GM12872 (cell line): ENCODE measurements around the gene BRCA1.

Source experiments
- TF ChIP-seq, protein P1 (sequence below): IDR thresholded peaks from 3 replicates; pipeline ENCODE4 v1.5.1; 2011; ENCODE audit warnings: low read depth, mild to moderate bottlenecking, low read length, moderate library complexity; ENCODE audit not compliant: insufficient read depth

BRCA1 gene

DNA sequence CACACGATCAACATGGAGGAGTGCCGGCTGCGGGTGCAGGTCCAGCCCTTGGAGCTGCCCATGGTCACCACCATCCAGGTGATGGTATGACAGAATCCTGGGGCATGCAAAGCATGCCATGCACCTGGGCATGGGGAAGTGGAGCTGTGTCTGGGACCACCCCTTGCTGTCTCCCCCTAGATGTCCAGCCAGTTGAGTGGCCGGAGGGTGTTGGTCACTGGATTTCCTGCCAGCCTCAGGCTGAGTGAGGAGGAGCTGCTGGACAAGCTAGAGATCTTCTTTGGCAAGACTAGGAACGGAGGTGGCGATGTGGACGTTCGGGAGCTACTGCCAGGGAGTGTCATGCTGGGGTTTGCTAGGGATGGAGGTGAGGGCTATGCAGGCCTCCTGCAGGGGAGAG, 111.9 kb downstream of the BRCA1 start:
- TF ChIP-seq, protein P1, sequence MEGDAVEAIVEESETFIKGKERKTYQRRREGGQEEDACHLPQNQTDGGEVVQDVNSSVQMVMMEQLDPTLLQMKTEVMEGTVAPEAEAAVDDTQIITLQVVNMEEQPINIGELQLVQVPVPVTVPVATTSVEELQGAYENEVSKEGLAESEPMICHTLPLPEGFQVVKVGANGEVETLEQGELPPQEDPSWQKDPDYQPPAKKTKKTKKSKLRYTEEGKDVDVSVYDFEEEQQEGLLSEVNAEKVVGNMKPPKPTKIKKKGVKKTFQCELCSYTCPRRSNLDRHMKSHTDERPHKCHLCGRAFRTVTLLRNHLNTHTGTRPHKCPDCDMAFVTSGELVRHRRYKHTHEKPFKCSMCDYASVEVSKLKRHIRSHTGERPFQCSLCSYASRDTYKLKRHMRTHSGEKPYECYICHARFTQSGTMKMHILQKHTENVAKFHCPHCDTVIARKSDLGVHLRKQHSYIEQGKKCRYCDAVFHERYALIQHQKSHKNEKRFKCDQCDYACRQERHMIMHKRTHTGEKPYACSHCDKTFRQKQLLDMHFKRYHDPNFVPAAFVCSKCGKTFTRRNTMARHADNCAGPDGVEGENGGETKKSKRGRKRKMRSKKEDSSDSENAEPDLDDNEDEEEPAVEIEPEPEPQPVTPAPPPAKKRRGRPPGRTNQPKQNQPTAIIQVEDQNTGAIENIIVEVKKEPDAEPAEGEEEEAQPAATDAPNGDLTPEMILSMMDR: no peak

DNA sequence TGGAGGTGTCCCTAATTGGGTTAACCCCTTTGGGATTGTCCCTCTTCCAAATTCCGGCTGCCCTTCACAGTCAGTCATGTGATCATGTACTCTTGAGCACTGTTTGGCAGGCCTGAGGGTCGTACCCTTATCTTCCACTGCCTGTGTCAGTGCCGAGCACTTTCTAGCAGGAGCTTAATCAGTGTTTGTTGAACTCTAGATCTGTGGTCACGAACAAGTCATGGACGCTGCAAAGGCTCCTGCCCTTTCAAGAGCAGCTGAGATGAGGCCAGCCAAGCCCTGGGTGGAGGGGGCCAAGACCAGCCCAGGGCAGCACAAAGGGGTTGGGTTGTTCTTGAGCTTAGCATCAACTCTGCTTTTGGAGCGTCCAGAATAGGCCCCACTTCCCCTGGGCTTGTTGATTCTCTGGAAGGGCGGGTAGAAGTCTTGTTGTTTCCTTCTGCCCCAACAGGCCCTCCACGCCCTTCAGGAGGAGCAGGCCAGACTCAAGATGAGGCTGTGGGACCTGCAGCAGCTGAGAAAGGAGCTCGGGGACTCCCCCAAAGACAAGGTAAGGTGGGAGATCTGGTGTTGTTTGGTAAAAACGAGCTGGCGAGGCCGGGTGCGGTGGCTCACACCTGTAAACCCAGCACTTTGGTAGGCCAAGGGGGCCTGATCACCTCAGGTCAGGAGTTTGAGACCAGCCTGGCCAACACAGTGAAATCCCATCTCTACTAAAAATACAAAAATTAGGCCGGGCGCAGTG, 113.3 kb downstream of the BRCA1 start:
- TF ChIP-seq, protein P1: no peak

DNA sequence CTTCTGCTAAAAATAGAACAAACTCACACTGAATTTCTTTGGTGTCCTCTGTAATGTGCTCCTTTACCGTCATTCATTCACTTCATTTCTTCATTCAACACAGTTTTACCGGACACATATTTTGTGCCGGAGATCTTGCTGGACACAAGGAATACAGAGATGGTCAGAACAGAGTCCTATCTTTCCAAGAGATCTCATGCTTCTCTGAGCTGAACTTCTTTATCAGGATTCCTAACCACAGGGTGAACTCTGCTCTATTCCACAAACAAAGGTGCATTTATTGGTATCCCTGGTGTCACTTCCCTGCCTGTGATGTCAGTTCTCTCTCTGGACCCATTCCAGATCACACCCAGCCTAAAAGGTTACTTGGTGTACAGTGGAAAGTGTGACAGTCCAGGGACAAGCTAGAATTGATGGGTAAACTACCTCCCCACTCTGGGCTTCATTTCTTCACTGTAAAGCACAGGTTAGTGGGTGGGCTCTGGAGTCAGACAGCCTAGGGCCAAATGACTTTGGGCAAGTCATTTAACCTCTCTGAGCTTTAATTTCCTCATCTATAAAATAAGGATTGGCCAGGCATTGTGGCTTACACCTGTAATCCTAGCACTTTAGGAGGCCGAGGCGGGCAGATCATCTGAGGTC, 114.4 kb downstream of the BRCA1 start:
- TF ChIP-seq, protein P1: no peak

DNA sequence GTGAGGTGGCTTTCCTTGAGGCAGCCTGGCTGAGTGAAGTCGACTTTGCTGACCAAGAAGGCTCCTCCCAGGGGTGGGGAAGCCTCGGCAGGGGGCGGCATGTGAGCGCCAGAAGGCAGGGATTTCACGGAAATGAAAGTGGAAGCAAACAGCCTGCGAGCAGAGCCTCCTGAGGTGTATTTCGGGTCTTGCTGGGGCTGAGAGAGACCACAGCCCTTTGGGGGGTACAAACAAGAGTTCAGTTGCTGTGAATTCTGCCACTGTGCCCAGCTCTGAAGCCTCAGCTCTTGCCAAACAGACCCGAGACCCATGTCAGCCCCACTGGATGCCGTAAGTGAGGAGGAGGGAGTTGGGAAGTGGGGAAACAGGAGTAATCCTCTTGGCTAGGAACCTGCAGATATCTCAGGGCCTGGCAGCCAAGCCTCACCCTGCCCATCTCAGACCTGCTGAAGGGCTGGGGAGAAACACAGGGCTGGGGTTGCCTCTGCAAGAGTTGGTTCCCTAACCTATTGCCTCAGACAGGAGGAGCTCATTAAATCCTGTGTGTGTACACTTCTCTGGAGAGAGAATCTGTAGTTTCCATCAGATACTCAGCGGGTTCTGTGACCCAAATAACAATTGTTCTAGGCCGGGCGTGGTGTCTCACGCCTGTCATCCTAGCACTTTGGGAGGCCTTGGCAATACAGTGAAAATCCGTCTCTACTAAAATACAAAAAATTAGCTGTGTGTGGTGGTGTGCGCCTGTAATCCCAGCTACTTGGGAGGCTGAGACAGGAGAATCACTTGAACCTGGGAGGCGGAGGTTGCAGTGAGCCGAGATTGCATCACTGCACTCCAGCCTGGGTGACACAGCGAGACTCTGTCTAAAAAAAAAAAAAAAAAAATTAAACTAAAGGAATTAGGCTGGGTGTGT, 118.3 kb downstream of the BRCA1 start, which contains the start of gene IFI35:
IFI35 (plus strand) TSS at position 146 of the 913 bp plus-strand sequence; CDS start at position 310, 164 bp downstream.
- TF ChIP-seq, protein P1: peak; percentile 47

DNA sequence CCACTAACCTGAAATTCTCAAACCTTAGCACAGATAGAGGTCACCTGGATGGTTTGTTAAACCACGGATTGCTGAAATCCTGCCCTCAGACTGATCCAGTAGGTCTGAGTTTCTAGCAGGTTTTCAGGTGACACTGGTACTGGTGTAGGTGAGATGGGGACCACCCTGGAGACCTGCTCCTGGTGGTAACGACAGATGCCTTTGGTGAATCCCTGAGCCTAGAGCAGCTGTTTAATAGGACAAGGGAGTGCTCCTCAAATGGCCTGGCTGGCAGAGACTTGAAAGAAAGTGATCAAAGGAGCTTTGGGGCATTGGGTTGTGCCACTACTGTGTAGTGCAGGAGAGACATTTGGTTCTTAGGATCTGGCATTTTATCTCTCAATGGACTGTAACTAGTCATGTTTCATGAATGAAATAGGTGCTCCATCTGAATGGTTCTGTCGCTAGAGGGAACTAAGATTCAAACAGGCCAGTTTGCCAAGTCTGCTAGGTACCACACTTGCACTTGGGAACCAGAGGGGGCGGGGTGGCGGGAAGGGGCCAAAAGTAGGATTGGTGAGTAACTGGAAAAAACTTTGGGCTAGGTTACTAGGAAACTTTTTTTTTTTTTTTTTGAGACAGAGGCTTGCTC, 121.5 kb downstream of the BRCA1 start:
- TF ChIP-seq, protein P1: no peak

DNA sequence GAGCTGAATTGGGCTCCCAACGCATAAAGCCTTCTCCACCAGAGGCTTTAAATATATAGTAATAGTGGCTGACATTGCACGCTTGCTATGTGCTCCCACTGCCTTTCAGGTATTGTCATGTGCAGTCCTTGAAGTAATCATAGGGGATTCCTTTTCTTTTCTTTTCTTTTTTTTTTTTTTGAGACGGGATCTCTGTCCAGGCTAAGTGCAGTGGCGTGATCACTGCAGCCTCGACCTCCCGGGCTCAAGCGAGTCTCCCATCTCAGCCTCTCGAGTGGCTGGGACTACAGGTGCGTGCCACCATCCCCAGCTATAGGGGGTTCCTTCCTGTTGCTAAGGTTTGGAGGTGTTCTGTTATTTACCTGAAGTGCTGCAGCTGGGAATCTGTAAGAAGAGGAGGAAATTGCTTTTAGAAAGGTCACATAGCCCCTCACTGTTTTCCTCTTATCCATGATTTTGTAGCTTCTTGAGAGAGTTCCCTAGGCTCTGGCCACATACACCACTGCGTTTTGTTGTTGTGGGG, 126.1 kb downstream of the BRCA1 start:
- TF ChIP-seq, protein P1: no peak
